T-helper 1 cell treated with Interleukin-12 subunit alpha and Interleukin-12 subunit beta and Interleukin-4 antibody, amounts not matched to agents 30 ng/mL and 1 ng/mL, for 36 hours (primary cell): ENCODE measurements around the gene NDUFA13. TPM values are rescaled to one million over a fixed set of nuclear protein-coding genes. Genes with fewer than 3 reads are reported as not detected.

Experiments used
- intact Hi-C: fragments of 100-400 bp; cut with micrococcal nuclease; formaldehyde crosslinking; loops from one replicate; pipeline ENCODE4 v1.15.1; 2024
- total RNA-seq: library from RNA; stranded (reverse); gene quantifications from 2 replicates; pipeline ENCODE4 v1.2.3, GENCODE V29; 2022

The NDUFA13 gene
- total RNA-seq, 1 donor from 2014 or later: 359 TPM

DNA sequence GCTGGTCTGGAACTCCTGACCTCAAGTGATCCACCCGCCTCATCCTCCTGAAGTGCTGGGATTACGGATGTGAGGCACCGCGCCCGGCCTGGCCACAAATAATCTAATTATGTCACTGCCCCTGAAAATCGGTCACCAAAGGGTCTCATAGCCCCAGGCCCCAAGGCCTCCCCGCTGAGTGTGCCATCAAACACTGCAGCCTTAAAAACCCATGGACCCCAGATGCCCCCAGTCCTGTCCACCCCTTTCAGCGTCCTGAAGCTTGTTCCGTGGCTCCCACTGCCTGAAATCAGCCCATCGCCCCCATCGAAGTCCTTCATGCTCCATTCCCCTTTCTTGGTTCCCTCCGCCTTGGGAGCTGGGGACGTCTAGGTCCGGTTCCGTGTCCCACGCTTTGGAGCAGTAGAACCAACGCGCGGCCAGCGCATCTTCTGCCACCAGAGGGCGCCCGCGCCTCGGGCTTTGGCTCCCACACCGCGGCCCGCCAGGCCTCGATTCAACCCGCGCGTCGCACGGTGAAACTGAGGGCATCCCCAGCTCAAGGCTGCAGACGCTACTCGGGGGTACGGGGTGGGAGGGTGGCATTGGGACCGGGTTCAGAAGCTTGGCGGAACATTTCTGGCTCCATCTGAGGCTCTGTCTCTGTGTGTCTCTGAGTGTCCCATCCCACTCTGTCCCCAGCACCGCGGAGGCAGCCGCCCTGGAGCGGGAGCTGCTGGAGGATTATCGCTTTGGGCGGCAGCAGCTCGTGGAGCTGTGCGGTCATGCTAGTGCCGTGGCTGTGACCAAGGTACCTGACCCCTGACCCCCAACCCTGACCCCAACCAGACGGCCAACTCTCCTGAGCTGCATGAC lies 16.2 kb downstream of the NDUFA13 start:
- intact Hi-C loops: loop anchor here (1.0 to 5.0 kb wide), 4 partner anchors 111 to 427 kb away; partner anchors contain the start of genes ATP13A1 and GMIP

DNA sequence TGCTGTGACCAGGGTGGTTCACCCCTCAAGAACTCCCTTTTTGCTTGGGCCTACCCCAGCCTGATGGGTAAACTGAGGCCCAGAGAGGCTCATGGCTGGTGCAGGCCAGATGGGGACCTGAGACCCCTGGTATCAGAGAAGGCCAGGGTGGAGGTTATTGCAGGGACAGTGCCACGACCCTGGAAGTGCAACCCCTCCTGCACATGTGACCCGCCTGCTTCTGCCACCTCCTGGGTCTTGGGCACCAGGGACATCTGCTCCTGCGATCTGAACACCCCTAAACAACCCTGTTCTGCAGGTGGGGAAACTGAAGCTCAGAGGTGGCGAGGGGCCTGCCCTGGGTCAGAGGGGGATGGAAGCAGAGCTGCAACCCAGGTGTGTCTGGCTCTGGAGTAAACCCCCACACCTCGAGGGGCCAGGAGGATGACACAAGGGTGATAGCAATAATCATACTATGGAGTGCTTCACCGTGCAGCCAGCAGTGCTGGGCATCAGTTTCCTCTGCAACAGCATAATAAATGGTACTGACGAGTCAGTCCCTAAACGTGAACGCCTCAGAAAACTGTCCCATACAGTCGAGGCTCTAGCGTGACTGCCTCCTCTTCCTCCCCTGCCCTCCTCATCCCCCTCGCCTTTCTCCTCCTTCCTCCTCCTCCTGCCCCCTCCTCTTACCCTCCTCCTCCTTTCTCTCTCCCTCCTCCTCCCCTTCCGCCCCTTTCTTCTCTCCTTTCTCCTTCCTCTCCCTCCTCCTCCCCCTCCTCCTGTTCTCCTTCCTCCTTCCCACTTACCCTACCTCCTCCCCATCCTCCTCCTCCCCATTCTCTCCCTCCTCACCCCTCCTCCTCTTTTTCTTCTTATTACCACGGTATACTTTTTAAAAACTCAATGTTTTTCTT lies 17.0 kb downstream of the NDUFA13 start:
- intact Hi-C loops: loop anchor here (1.0 to 5.0 kb wide), 4 partner anchors 110 to 426 kb away; partner anchors contain the start of genes ATP13A1 and GMIP

DNA sequence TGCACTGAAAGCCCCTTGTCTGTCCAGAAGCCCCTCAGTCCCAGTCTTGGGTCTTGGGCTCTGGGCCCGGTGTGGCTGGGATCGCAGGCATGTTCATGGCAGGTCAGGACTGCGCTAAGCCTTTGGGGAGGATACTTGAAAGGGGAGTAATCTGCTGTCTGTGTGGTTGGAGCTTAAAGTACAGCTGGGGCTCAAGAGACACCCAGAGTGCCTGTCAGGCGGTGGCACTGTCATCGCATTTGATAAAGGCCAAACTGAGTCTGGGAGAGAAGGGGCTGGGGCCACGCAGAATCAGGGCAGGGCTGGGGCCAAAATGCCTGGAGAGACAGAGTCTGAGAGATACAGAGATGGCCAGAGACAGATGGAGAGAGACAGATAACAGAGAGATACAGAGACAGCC lies 17.8 kb downstream of the NDUFA13 start:
- intact Hi-C loops: loop anchor here (2.0 to 5.0 kb wide), 2 partner anchors 128 to 243 kb away; partner anchors contain the start of gene ATP13A1

DNA sequence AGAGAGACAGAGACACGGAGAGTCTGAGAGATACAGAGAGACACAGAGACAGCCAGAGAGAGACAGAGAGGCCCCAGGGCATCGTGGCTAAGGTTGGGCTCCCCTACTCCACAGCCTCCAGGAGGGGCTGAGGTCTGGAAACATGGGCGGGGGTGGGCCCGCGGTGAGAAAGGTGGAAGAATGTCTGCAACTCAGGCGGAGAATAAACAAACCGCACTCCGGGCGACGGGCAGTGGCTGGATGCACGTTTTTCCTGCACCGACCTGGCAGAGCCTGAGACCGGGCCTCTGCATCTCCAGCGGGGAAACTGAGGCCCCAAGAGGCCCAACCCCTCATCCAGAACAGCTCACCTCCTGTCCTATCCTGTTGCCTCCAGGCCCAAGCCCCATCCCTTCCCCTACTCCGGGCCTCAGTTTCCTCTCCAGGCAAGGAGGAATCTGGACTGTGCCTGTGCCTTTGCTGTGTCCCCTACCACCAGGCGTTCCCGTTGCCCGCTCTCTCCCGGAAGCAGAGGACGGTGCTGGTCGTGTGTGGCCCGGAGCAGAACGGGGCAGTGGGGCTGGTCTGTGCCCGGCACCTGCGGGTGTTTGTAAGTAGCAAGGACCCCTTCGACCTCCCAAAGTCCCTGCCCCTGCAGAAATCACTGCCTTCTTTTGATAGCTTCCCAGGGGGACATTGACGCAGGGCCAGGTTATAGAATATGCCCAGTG lies 18.7 kb downstream of the NDUFA13 start:
- intact Hi-C loops: loop anchor here (5.0 kb wide), 1 partner anchor 128 kb away; the partner anchor contains the start of gene ATP13A1

DNA sequence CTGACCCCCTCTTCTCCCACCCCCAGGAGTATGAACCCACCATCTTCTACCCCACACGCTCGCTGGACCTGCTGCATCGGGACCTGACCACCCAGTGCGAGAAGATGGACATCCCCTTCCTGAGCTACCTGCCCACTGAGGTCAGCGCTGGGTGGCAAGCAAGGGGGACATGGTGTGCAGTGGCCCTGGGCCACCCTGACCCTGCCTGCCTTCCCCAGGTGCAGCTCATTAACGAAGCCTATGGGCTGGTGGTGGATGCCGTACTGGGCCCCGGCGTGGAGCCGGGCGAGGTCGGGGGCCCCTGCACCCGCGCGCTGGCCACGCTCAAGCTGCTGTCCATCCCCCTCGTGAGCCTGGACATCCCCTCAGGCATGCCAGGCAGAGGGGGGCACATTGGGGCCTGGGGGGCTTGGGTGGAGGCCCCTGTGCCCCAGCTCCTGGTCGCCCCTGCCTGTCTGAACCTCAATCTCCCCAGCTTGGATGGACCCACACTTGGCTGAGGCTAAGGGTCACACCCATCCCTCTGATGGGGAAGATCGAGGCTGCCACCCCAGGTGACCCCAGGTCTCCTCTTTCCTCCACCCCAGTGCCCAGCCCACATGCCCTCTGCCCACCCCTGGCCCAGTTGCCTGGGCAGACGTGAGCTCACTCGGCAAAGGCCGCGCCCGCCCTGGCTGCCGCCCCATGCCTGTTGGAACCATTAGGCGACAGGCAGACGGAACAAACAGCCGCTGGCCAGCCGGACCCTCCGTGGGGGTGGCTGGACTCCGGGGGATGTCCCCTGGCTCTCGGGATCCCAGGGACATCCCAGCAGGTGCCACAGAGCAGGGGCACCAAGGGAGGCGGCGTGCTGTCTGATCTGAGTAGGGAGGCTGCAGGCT lies 19.5 kb downstream of the NDUFA13 start:
- intact Hi-C loops: no loop called here

DNA sequence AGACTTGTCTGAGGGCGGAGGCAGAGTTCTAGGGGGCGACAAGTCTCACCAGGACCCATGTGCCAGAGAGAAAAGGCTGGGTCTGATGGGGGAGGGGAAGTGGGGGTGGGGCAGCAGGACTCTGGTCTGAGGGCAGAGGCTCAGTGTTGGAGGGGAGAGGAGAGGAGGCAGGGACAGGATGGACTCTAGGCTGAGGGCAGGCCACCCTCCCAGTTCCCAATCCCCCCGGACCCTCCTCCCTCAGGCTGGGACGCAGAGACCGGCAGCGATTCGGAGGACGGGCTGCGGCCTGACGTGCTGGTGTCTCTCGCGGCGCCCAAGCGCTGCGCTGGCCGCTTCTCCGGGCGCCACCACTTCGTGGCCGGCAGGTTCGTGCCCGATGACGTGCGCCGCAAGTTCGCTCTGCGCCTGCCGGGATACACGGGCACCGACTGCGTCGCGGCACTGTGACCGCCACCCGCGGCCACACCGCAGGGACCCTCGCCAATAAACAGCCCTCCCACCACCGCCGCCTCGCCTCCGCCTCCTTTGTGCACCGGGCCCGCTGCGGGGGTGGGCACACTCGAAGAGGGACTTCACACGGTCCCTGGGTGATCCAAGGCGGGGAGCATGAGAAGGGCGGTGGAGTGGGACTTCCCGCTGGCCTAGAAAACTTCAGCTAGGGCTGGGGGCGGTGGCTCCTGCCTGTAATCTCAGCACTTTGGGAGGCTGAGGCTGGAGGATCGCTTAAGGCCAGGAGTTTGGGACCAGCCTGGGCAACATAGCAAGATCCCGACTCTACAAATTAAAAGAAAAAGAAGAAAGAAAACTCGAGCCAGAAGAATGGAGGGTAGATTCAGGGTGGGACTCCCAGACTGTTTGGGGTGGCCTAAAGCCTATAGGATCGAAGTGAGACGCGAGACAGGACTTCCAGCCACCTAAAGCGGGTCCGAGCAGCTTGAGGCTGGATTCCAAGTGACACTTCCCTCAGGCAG lies 21.3 kb downstream of the NDUFA13 start:
- intact Hi-C loops: no loop called here

DNA sequence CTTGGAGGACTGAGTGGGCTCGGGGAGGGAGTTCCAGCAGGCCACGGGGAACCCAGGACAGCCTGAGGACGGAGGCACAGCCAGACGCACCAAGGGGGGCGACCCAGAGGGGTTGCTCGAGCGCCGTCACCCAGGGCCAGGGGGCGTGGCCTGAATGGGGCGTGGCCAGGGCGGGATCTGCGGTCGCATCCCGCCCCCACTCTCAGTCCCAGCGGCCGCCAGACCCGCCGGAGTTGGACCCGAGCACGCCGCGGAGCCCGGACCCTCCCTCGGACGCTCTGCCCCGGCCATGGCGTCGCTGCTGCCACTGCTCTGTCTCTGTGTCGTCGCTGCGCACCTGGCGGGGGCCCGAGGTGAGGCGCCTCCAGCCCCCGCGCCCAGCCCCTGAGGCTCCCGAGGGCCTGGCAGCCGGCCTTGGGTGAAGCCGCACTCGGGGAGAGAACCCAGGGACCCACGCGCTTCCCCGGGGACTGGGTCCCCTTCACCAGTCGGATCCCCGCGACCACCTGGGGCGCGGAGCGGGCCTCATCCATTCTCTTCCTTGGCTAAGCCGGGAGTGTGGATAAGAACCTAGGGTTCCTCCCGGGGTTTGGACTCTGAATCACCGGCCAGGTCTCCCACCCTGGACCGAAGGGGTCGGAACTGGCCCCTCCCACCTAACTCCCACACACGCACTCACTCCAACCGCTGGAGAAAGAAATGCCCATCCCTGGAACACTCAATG lies 22.2 kb downstream of the NDUFA13 start, which contains the start of gene CILP2:
Gene CILP2 (plus strand): TSS at position 205 of the 724 bp plus-strand sequence. CDS start 85 bp downstream, at position 290.
- intact Hi-C loops: no loop called here

DNA sequence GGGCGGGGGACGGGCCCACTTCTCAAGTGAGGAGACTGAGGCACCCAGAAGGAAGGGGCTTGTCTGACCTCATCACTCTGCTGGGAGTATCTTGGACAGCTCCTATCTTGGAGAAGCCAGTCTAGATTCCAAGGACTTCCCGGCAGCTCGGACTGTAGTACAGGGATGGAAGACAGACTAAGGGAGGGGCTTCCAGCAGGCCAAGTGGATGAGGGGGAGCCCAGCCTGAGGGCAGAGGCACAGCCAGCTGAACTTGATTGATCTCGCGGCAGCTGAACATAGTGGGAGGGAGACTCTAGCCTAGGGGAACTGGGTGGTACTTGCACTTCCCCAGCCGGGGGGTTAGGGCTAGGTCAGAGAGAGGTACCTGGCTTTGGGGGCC lies 22.8 kb downstream of the NDUFA13 start:
- intact Hi-C loops: no loop called here

DNA sequence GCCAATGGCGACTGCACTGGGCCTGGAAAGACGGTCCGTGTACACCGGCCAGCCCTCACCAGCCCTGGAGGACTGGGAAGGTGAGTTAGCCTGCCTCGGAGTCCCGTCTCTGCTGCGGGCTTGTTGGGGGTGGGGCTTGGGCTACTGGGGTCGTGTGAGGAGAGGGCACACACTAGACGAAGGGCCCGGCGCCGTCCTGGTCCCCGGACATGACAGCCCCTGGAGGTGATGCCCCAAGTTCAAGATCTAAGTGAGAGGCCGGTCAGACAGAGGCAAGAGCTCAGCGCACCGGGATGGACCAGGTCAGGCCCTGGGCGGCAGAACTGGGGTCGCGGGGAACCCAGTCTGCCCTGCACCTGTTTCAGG lies 23.7 kb downstream of the NDUFA13 start:
- intact Hi-C loops: loop anchor here (2.0 to 5.0 kb wide), 4 partner anchors 59 to 328 kb away; partner anchors contain the start of genes GMIP and ZNF253

DNA sequence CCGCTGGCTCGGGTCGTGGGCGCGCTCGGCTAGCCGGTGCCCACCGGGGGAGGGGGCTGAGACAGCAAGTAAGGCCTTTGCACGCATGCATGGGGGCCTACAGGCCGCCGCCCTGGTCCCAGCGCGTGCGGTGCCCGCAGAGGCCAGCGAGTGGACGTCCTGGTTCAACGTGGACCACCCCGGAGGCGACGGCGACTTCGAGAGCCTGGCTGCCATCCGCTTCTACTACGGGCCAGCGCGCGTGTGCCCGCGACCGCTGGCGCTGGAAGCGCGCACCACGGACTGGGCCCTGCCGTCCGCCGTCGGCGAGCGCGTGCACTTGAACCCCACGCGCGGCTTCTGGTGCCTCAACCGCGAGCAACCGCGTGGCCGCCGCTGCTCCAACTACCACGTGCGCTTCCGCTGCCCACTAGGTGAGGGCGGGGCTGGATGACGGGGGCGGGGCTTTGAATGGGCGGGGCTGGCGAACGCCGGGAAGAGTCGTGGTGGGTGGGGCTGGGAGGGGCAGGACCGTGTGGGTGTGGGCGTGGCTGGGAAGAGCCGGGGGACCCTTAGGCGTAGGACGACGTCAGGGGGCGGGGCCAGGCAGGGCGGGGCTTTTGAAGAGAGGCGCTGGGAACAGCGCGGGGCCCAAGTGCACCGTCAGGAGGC lies 24.2 kb downstream of the NDUFA13 start:
- intact Hi-C loops: loop anchor here (2.0 to 5.0 kb wide), 4 partner anchors 59 to 327 kb away; partner anchors contain the start of genes GMIP and ZNF253

DNA sequence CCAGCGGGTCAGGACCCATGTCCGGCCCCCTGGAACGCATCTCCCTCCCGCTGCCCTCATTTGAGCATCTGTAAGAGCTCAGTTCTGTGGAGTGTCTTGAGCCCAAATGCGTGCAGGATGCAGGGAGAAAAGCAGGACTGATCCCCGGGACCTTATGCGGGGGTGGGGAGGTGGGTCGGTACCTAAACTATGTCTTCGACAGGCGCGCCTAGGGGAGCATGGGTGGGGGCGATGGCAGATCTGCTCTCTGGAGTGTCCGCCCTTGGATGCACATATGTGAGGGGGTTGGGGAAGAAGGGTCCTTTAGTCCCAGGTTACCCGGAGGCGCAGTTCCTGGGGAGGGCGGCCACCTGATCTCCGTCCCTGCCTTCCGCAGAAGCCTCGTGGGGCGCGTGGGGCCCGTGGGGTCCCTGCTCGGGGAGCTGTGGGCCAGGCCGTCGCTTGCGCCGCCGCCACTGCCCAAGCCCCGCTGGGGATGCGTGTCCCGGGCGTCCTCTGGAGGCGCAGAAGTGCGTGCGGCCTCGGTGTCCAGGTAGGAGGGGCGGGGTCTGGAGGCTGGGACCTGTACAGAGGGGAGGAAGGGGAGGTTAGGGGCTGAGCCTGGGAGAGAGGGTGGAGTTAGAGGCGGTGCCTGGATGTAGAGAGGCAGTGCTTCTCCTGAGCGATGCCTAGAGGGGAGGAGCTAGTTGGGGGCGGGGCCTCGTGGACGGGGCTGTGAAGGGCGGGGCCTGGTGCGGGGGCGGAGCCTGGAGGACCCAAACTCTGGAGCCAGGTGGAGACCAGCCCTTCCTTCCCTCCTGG lies 24.9 kb downstream of the NDUFA13 start:
- intact Hi-C loops: loop anchor here (1.0 to 5.0 kb wide), 5 partner anchors 58 to 326 kb away; partner anchors contain the start of genes GMIP, PBX4 and ZNF253

DNA sequence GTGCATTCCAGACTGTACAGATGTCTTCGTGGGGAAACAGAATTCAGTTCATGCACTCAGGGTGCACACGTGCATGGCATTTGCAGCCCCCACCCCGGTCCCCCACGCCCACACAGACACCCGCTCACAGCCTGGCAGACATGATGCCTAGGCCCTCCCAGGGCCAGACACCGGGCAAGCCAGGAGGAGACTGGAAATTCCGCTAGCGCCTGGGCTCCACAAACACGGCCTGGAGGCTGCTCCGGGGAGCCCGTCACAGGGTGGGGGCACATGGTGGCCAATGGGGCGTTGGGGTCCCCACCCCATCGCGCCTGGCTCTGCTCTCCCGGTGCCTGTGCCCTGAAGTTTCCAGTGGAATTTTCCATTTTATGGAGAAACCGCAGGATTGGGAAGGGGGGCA lies 25.6 kb downstream of the NDUFA13 start:
- intact Hi-C loops: loop anchor here (1.0 to 5.0 kb wide), 5 partner anchors 57 to 326 kb away; partner anchors contain the start of genes GMIP, PBX4 and ZNF253

DNA sequence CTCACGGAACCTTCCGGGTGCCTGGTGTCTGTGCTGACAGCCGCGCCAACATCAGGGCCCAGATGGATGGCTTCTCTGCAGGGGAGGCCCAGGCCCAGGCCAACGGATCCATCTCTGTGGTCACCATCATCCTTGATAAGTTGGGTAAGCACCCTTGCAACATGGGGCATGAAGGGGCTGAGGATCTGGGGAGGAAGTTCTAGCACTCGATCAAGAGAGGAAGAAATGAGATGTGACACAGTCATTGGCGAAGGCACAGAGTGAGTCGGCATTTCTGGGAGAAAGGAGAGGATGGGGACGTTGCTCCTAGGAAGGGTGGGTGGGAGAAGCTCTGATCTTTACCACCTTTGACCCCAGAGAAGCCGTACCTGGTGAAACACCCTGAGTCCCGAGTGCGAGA lies 26.5 kb downstream of the NDUFA13 start:
- intact Hi-C loops: loop anchor here (5.0 kb wide), 1 partner anchor 325 kb away; the partner anchor contains the start of gene ZNF253

DNA sequence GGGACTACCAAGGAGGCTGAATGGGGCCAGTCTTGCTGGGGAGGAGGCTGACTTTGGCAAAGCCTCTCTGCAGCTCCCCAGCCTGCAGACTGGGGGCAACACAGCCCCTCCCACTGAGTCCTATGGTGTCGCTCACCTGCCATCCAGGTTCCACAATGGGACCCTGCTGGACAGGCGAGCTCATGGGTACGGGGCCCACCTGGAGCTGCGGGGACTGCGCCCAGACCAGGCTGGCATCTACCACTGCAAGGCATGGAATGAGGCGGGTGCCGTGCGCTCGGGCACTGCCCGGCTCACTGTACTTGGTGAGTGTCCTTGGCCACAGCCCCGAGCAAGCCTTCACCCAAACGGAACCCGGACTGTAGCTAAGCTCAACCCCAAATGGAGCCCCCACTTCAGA lies 27.1 kb downstream of the NDUFA13 start:
- intact Hi-C loops: loop anchor here (5.0 kb wide), 1 partner anchor 324 kb away; the partner anchor contains the start of gene ZNF253

DNA sequence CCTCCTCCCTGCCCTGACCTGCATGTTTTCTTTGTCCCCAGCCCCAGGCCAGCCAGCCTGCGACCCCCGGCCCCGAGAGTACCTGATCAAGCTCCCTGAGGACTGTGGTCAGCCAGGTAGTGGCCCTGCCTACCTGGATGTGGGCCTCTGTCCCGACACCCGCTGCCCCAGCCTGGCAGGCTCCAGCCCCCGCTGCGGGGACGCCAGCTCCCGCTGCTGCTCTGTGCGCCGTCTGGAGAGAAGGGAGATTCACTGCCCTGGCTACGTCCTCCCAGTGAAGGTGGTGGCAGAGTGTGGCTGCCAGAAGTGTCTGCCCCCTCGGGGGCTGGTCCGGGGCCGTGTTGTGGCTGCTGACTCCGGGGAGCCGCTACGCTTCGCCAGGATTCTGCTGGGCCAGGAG lies 27.6 kb downstream of the NDUFA13 start:
- intact Hi-C loops: loop anchor here (5.0 kb wide), 1 partner anchor 324 kb away; the partner anchor contains the start of gene ZNF253
